ENCODE measurements around the gene NR2C2AP. TPM values are rescaled to one million over a fixed set of nuclear protein-coding genes. Genes with fewer than 3 reads are reported as not detected.
"Not testable (repeated sequence)": the region's sequence is repeated elsewhere in the genome, so short reads cannot be mapped to it uniquely, and the experiment has no call there.

Gene NR2C2AP
- total RNA-seq, 1 donor from 2014 or later: 48.3 TPM

DNA sequence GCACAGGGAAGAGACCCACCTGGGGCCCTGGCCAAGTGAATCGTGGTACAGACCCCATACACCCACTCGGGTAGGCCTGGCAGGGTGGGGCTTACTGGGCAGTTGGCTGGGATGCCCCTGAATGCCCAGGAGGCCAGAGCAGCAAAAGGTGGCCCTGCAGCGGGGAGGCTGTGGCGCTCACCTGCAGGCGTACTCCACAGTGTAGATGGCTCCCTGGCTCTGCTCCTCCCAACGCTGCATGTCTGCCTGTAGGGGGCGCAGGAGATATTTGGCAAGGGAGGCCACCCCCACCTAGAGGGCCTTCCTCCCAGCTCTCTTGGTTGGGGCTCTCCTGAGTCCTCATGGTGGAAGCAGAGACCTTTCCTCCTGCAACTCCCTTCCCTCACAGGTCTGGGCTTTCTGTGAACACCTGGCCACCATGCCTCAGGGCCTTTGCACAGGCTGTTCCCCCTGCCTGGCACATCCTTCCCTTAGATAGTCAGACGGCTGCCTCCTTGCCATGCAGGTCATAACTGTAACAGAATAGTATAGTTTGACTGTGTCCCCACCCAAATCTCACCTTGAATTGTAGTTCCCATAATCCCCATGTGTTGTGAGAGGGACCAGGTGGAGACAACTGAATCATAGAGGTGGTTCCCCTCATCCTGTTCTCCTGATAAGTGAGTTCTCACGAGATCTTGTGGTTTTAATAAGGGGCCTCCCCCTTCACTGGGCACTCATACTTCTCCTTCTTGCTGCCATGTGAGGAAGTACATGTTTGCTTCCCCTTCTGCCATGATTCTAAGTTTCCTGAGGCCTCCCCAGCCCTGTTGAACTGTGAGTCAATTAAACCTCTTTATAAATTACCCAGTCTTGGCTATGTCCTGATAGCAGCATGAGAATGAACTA, 17.1 kb downstream of the NR2C2AP start:
- Mint-ChIP-seq H3K36me3 (ENCODE audit: low read depth) (peaks cover 33% of the 10 kb centered on the region), H3K9me3 (peaks cover 6% of the 10 kb centered on the region), H3K27me3 (no peaks in the 10 kb centered on the region), H3K27ac (no peak overlapping the region), H3K4me1 (peaks cover 17% of the 10 kb centered on the region), H3K4me3 (no peak overlapping the region)
- intact Hi-C loops (cut with micrococcal nuclease): no loop called here
- DNase-seq: peak; percentile 88

DNA sequence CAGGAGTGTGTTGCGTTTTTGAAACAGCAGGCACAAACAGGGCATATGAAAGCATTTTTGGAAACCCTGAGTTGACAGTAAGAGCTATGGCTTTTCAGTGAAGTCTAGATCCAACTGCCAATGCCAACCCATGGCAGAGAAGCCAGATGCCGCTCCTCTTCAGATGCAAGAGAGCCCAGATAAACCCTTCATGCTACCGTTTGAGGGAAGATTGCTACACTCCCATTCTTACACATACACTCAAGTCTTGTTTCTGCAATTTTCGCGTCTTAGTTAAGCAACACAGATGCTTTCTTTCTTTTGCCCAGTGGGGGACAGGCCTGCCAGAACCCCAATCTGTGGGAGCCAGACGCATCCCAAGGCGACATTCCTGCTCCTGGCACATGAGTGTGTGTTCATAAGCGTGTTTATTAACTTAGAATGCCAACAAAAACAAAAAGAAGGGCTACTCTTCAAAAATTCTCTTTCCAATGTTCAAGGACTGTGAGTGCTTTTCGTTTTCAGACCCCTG, 21.7 kb downstream of the NR2C2AP start:
- Mint-ChIP-seq H3K4me3 (no peak overlapping the region), H3K9me3 (peaks cover 6% of the 10 kb centered on the region), H3K36me3 (ENCODE audit: low read depth) (peaks cover 36% of the 10 kb centered on the region), H3K4me1 (peaks cover 5% of the 10 kb centered on the region), H3K27me3 (no peaks in the 10 kb centered on the region), H3K27ac (no peak overlapping the region)
- intact Hi-C loops (cut with micrococcal nuclease): no loop called here
- DNase-seq: no peak

DNA sequence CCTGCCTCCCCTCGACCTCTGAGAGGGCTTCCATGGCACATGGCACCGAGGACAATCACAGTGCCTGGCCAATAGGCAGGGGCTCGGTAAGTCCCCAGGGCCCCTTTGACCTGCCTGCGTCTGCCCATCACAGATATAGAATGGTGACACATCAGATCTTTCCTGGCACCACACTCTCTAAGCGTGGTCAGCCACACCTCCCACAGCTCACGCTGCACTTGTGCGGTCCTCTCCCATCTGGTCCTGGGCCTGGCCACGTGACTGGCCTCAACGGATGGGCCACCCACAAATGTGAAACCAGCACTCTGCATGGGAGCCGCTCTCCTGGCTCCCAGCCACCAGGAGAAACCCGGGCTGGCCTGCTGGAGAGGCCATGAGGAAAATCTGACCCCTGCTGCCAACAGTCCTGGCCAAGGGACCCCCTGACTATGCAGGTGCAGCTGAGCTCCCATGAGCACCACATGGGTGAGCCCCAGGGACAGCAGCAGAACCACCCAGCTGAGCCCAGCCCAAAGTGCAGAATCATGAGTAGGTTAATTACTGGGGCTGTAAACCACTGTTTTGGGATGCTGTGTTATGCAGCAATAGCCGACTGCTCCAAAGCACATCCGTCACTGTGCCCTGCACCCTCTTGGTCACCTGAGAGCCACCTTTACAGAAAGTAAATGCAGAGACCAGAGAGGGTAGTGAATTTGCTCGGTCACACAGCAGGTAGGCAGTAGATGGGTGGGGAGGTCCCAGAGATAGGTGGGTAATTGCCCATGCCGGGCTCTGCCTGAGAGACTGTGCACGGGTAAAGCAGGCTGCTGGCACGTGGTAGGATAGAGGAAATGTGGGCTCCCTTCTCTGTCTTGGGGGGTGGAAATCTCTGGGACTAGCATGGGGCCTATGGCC, 23.4 kb downstream of the NR2C2AP start:
- DNase-seq: no peak
- H3K4me3 Mint-ChIP-seq: no peak overlapping the region
- H3K4me1 Mint-ChIP-seq: no peaks in the 10 kb centered on the region
- peaks cover 31% of the 10 kb centered on the region for H3K36me3 Mint-ChIP-seq (ENCODE audit: low read depth)
- no peaks in the 10 kb centered on the region for H3K9me3 Mint-ChIP-seq
- no peak overlapping the region for H3K27ac Mint-ChIP-seq
- no peaks in the 10 kb centered on the region for H3K27me3 Mint-ChIP-seq
- intact Hi-C loops (cut with micrococcal nuclease): no loop called here

DNA sequence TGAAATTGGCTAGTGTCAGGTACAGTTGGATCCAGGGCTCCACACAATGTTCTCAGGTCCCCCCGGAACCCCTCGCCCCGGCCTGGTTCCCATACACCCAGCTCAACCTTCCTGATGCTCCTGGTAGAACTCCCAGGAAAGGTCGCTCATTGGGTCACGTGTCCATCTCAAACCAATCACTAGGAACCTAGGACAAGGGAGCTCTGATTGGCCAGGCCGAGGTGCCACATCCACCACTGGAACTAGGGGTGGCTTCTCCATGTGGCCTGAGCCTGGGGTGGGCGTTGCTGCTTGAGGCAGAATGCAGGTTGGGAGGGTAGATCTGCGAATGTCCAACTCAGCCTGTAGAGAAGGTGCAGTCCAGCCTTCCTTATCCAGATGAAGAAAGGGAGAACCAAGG, 26.3 kb downstream of the NR2C2AP start:
- intact Hi-C loops (cut with micrococcal nuclease): no loop called here
- no peaks in the 10 kb centered on the region for H3K9me3 Mint-ChIP-seq
- H3K27me3 Mint-ChIP-seq: no peaks in the 10 kb centered on the region
- no peak overlapping the region for H3K27ac Mint-ChIP-seq
- no peak for DNase-seq
- H3K36me3 Mint-ChIP-seq (ENCODE audit: low read depth): peaks cover 21% of the 10 kb centered on the region
- no peak overlapping the region for H3K4me3 Mint-ChIP-seq
- H3K4me1 Mint-ChIP-seq: no peaks in the 10 kb centered on the region

DNA sequence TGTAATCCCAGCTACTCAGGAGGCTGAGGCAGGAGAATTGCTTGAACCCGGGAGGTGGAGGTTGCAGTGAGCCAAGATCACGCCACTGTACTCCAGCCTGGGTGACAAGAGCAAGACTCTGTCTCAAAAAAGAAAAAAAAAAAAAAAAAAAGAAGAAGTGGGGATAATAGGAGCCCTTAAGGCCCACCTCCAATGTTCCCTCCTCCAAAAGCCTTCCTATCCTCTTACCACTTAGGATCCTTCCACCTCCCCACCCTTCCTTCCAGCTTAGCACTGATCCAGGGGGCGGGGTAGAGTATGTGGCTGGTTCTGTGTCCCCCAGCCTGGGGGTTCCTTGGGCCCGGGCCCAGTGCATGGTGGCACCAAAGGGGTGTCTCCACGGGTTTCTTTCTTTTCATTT, 30.0 kb downstream of the NR2C2AP start:
- H3K9me3 Mint-ChIP-seq; H3K27ac Mint-ChIP-seq; intact Hi-C loops (cut with micrococcal nuclease); H3K4me3 Mint-ChIP-seq; DNase-seq; H3K27me3 Mint-ChIP-seq: not testable (repeated sequence)
- H3K4me1 Mint-ChIP-seq: peaks cover 12% of the 10 kb centered on the region
- peaks cover 11% of the 10 kb centered on the region for H3K36me3 Mint-ChIP-seq (ENCODE audit: low read depth)

DNA sequence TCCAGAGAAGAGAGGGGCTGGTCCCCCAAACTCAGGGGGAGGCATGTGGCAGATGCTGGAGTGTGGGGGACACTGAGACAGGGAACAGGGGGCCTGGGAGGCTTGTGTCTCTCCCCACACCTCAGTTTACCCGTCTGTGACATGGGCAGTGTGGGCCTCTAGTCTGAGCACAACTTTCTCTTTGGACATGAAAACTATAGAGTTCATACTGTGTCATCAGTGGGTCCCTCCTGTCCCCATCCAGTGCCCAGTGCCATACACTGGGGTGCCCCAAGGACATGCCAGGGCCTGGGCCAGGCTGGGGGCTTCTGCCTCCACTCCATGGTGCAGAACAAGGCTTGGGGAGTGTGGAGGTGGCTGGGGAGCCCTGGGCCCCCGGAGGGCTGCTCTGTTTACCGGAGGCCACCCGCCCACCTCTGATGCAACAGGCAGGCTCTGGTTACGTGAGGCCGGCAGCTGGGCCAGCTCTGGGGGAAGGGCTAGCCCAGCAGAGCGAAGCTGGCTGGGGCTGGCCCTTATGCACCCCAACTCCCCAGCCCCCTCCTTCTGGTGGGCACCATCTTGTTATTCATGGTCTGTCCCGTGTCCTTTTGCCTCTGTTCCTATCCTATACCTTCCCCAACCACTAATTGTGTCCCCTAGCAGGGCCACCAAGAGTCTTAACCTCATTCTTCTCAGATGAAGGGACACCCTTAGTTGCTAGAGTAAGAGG, 31.2 kb downstream of the NR2C2AP start:
- Mint-ChIP-seq H3K36me3 (ENCODE audit: low read depth) (peaks cover 9% of the 10 kb centered on the region), H3K4me3 (no peak overlapping the region), H3K27me3 (peaks cover 4% of the 10 kb centered on the region), H3K4me1 (peaks cover 12% of the 10 kb centered on the region), H3K27ac (no peak overlapping the region), H3K9me3 (no peaks in the 10 kb centered on the region)
- intact Hi-C loops (cut with micrococcal nuclease): no loop called here
- no peak for DNase-seq

DNA sequence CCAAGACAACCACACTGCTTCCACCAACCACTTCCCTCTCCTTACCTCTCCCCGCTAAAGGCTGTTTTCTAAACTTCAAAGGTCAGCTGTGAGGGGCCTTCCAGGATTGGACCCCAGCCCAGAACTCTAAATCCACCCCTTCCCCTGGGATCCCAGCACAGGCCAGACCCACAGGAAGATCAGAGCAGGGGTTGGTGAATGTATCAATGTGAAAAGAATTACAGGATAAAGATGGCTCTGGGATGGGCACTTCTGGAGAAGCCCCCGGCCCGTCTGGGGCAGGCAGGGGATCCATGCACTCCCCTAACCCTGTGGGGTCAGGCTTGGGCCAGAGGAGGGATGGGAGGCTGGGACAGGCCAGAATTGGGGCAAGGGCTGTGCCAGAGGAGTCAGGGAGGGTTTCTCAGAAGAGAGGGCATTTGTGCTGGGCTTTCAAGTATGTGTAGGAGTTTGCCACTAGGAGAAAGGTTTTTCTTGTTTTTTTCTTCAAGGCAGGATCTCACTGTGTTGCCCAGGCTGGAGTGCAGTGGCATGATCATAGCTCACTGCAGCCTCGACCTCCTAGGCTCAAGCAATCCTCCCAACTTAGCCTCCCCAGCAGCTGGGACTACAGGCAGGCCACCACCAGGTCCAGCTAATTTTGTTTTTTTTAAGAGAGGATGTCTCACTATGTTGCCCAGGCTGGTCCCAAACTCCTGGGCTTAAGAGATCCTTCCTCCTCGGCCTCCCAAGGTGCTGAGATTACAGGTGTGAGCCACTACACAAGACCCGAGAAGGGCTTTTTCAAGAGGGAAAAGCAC, 32.1 kb downstream of the NR2C2AP start:
- H3K27me3 Mint-ChIP-seq: peaks cover 4% of the 10 kb centered on the region
- intact Hi-C loops (cut with micrococcal nuclease): no loop called here
- peaks cover 4% of the 10 kb centered on the region for H3K36me3 Mint-ChIP-seq (ENCODE audit: low read depth)
- peaks cover 12% of the 10 kb centered on the region for H3K4me1 Mint-ChIP-seq
- H3K4me3 Mint-ChIP-seq: peak overlapping the region; percentile 43
- no peaks in the 10 kb centered on the region for H3K9me3 Mint-ChIP-seq
- no peak overlapping the region for H3K27ac Mint-ChIP-seq
- no peak for DNase-seq

DNA sequence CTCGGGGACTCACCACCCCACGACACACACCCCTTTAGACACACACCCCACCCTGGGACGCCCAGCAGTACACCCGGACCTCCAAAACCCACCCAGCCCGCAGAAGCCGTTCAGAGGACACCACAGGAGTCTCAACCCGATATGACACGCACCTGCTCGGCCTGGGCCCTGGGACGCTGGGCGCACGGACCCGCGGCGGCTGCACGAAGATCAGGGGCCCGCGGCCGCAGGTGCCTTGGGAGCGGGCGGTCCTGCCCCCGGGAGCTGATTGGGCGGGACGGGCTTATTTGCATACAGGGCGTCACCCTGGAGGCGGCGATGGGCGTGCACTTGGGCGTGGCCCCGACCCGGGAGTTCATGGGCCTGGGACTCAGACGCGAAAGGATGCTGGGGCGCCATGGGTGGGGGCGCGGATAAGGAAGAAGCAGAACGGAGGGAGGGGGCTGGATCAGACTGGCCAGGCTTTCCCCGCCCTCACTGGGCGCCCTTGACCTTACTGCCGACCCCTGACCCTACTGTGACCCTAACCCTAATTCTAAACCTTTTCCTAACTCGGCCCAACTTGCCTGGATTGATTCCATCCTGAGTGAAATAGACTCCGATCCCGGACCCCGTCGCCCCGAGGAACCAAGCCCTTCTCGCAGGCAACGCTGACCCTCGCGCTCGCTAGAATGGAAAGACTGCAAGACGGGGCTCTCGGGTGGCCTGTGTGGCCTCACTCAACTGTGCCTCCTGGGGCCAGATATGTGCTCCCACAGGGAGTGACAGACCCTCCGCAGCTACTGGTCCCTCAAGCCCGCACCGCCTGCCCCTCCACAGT, 33.0 kb downstream of the NR2C2AP start, which contains the start of gene MEF2B:
TSS of gene MEF2B (minus strand) at position 211 of the 820 bp plus-strand sequence. CDS start 19,528 bp downstream, outside the sequence.
- Mint-ChIP-seq H3K27ac (no peak within 1 kb of the TSS), H3K4me3 (peak within 1 kb of the TSS; percentile 43), H3K4me1 (peaks cover 12% of the 10 kb centered on the region), H3K27me3 (peaks cover 4% of the 10 kb centered on the region), H3K9me3 (no peaks in the 10 kb centered on the region), H3K36me3 (ENCODE audit: low read depth) (peaks cover 4% of the 10 kb centered on the region)
- intact Hi-C loops (cut with micrococcal nuclease): no loop called here
- DNase-seq: peak; percentile 94

DNA sequence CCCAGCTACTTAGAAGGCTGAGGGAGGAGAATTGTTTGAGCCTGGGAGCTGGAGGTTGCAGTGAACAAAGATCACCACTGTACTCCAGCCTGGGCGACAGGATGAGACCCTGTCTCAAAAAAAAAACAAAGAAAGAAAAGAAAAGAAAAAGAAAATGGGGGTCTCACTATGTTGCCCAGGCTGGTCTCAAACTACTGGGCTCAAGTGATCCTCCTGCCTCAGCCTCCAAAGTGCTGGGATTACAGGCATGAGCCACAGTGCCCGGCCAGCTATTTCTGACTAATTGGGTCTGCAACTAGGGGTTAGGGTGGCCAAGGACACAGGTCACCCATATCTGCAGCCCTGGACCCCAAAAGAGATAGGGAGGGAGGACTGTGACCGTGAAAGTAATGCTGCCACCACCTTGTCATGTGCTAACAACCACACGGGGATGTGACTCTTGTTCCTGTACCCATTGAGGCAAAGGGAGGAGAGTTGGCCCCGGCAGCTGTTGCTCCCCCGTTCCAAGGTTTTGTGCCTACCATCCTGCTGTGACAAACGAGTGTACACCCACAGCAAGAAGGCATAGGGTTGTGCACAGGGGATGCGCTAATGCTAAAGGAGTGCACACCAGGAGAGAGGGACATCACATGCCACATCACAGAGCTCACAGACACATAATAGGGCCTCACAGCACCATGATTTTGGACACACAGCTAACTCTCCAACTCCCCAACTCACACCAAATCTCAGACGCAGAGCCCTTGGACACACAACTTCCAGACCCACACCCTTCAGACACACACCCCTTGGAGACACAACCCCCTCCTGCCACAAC, 33.8 kb downstream of the NR2C2AP start:
- intact Hi-C loops (cut with micrococcal nuclease): no loop called here
- Mint-ChIP-seq H3K27me3 (peaks cover 4% of the 10 kb centered on the region), H3K27ac (no peak overlapping the region), H3K4me1 (peaks cover 12% of the 10 kb centered on the region), H3K9me3 (no peaks in the 10 kb centered on the region), H3K36me3 (ENCODE audit: low read depth) (peaks cover 4% of the 10 kb centered on the region), H3K4me3 (peak overlapping the region; percentile 43)
- no peak for DNase-seq

DNA sequence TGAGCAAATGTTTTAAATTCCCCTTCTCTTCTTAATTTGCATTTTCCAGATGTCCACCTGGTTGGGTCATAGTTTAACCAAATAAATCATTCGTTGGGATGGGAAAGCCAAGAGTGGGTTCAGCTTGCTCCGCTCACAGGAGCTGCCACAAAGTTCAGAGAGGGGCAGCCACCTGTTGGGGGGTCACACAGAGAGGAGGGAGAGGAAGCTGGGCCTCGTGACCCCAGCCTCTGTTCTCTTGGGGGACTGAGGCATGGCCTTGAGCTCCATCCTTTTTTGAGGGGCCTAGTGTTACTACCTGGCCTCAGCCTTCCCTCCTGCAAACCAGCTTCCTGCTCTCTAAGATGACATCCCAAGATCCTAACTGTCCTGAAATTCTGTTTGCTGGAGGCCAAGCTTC, 35.6 kb downstream of the NR2C2AP start:
- intact Hi-C loops (cut with micrococcal nuclease): no loop called here

DNA sequence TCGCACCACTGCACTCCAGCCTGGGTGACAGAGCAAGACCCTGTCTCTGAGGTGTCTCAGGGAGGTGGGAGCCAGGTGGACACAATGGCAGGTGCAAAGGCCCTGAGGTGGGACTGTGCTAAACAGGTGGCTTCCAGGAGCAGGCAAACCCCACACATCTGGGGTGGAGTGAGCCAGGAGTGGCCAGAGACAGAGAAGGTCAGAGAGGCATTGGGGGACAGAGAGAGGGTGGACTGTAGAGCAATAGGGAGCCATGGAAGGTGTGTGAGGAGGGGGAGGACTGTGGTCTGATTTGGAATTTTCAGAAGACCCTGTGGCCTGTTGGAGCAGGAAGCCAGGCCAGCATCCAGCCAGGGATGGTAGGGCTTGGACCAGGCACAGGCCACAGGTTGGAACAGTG, 37.8 kb downstream of the NR2C2AP start:
- Mint-ChIP-seq H3K27me3 (no peaks in the 10 kb centered on the region), H3K4me1 (peaks cover 5% of the 10 kb centered on the region), H3K9me3 (no peaks in the 10 kb centered on the region), H3K36me3 (ENCODE audit: low read depth) (peaks cover 2% of the 10 kb centered on the region), H3K4me3 (no peak overlapping the region), H3K27ac (no peak overlapping the region)
- no peak for DNase-seq
- intact Hi-C loops (cut with micrococcal nuclease): no loop called here

More for the DNA sequence above, 35.6 kb downstream of the NR2C2AP start:
- no peak overlapping the region for H3K4me3 Mint-ChIP-seq
- peaks cover 12% of the 10 kb centered on the region for H3K4me1 Mint-ChIP-seq
- peaks cover 4% of the 10 kb centered on the region for H3K27me3 Mint-ChIP-seq
- H3K27ac Mint-ChIP-seq: no peak overlapping the region
- peaks cover 4% of the 10 kb centered on the region for H3K36me3 Mint-ChIP-seq (ENCODE audit: low read depth)
- H3K9me3 Mint-ChIP-seq: no peaks in the 10 kb centered on the region
- DNase-seq: no peak

Measured in activated CD4-positive, alpha-beta T cell treated with anti-CD3 and anti-CD28 coated beads, Interleukin-2, amount 10 ng/mL, durations not matched to agents 24 days and 14 days (primary cell).